Measurements from ENCODE around the gene WNT3A. TPM values are rescaled to one million over a fixed set of nuclear protein-coding genes. Genes with fewer than 3 reads are reported as not detected.

The WNT3A gene
- total RNA-seq, 2 donors from 2014 or later, result 0.11 to 0.46 TPM

- Histone ChIP-seq H3K4me3 (ENCODE audit: low read length) (no peak overlapping the region), H3K36me3 (ENCODE audit: control insufficient read depth, insufficient read depth, low read length) (peaks cover 92% of the 10 kb centered on the region), H3K9ac (ENCODE audit: extremely low read depth, low read length, poor library complexity, severe bottlenecking) (no peak overlapping the region), H3K27ac (ENCODE audit: low read depth, low read length) (no peak overlapping the region), H3K9me3 (ENCODE audit: control insufficient read depth, low read length) (no peaks in the 10 kb centered on the region), H3K27me3 (ENCODE audit: control insufficient read depth, insufficient read depth, low read length, poor library complexity, severe bottlenecking) (no peaks in the 10 kb centered on the region), H3K4me1 (ENCODE audit: control insufficient read depth, insufficient read depth, low read length) (no peaks in the 10 kb centered on the region)
- DNase-seq, result peak; percentile 25
- peak overlapping the region; percentile 30 for H3K27ac Mint-ChIP-seq
- no peak for TF ChIP-seq CTCF (conservative IDR thresholded peaks at IDR 0.05)
- H3K9me3 Mint-ChIP-seq, result peaks cover 8% of the 10 kb centered on the region
- H3K27me3 Mint-ChIP-seq (ENCODE audit: insufficient read depth), result no peaks in the 10 kb centered on the region
- 96% methylated on average over 4 of the region's 4 CpGs; no CpG with 5 or more reads in 1 of the 2 experiments for WGBS, 2 experiments (ENCODE audit: insufficient coverage in 1 of 2, insufficient read length in 1 of 2)
- H3K4me1 Mint-ChIP-seq, result peaks cover 7% of the 10 kb centered on the region
- no peak overlapping the region for H3K4me3 Mint-ChIP-seq
- peaks cover 70% of the 10 kb centered on the region for H3K36me3 Mint-ChIP-seq (ENCODE audit: low read depth)
Observed at GRCh38 chr1:228095161-228095560, 88.4 kb downstream of the WNT3A start.

- Histone ChIP-seq H3K27me3 (ENCODE audit: control insufficient read depth, insufficient read depth, low read length, poor library complexity, severe bottlenecking) (no peaks in the 10 kb centered on the region), H3K9ac (ENCODE audit: extremely low read depth, low read length, poor library complexity, severe bottlenecking) (no peak overlapping the region), H3K4me1 (ENCODE audit: control insufficient read depth, insufficient read depth, low read length) (no peaks in the 10 kb centered on the region), H3K4me3 (ENCODE audit: low read length) (no peak overlapping the region), H3K36me3 (ENCODE audit: control insufficient read depth, insufficient read depth, low read length) (peaks cover 88% of the 10 kb centered on the region), H3K9me3 (ENCODE audit: control insufficient read depth, low read length) (no peaks in the 10 kb centered on the region), H3K27ac (ENCODE audit: low read depth, low read length) (no peak overlapping the region)
- whole genome bisulfite sequencing, 2 experiments (ENCODE audit: insufficient coverage in 1 of 2, insufficient read length in 1 of 2), result 97 to 98% methylated on average over 6 to 8 of the region's 8 CpGs
- TF ChIP-seq CTCF (conservative IDR thresholded peaks at IDR 0.05), result no peak
- peak; percentile 36 for DNase-seq
- H3K9me3 Mint-ChIP-seq, result peaks cover 8% of the 10 kb centered on the region
- no peaks in the 10 kb centered on the region for H3K4me1 Mint-ChIP-seq
- no peak overlapping the region for H3K4me3 Mint-ChIP-seq
- H3K27ac Mint-ChIP-seq, result peak overlapping the region; percentile 30
- peaks cover 68% of the 10 kb centered on the region for H3K36me3 Mint-ChIP-seq (ENCODE audit: low read depth)
- no peaks in the 10 kb centered on the region for H3K27me3 Mint-ChIP-seq (ENCODE audit: insufficient read depth)
Observed at GRCh38 chr1:228095938-228096337, 89.1 kb downstream of the WNT3A start.

- Histone ChIP-seq H3K27me3 (ENCODE audit: control insufficient read depth, insufficient read depth, low read length, poor library complexity, severe bottlenecking) (no peaks in the 10 kb centered on the region), H3K36me3 (ENCODE audit: control insufficient read depth, insufficient read depth, low read length) (peaks cover 87% of the 10 kb centered on the region), H3K27ac (ENCODE audit: low read depth, low read length) (no peak overlapping the region), H3K9me3 (ENCODE audit: control insufficient read depth, low read length) (no peaks in the 10 kb centered on the region), H3K4me3 (ENCODE audit: low read length) (no peak overlapping the region), H3K4me1 (ENCODE audit: control insufficient read depth, insufficient read depth, low read length) (peaks cover 2% of the 10 kb centered on the region), H3K9ac (ENCODE audit: extremely low read depth, low read length, poor library complexity, severe bottlenecking) (no peak overlapping the region)
- DNase-seq, result peak; percentile 37
- no peaks in the 10 kb centered on the region for H3K4me1 Mint-ChIP-seq
- peaks cover 66% of the 10 kb centered on the region for H3K36me3 Mint-ChIP-seq (ENCODE audit: low read depth)
- 95 to 96% methylated on average over 7 to 13 of the region's 13 CpGs for WGBS, 2 experiments (ENCODE audit: insufficient coverage in 1 of 2, insufficient read length in 1 of 2)
- no peak overlapping the region for H3K4me3 Mint-ChIP-seq
- TF ChIP-seq CTCF (conservative IDR thresholded peaks at IDR 0.05), result no peak
- no peaks in the 10 kb centered on the region for H3K27me3 Mint-ChIP-seq (ENCODE audit: insufficient read depth)
- H3K9me3 Mint-ChIP-seq, result peaks cover 8% of the 10 kb centered on the region
- H3K27ac Mint-ChIP-seq, result no peak overlapping the region
Observed at GRCh38 chr1:228096416-228097332, 89.9 kb downstream of the WNT3A start.
